HG03097 (cell line): ENCODE data around the gene HSD17B7.
A peak's percentile ranks its signal among the peaks of the same experiment; 100 is the strongest.

ENCODE experiments used
- ATAC-seq: cut with Tn5 transposase; IDR thresholded peaks from one replicate; pipeline ENCODE4 v1.9.1; 2021; ENCODE audit not compliant: unreplicated experiment, low FRiP score

HSD17B7 gene

GRCh38 chr1:162854245-162854882, 63.9 kb downstream of the HSD17B7 start:
- ATAC-seq, result peak; percentile 89

- ATAC-seq, result no peak
These were observed 65.1 kb downstream of the HSD17B7 start for GRCh38 chr1:162855461-162856150.

DNA sequence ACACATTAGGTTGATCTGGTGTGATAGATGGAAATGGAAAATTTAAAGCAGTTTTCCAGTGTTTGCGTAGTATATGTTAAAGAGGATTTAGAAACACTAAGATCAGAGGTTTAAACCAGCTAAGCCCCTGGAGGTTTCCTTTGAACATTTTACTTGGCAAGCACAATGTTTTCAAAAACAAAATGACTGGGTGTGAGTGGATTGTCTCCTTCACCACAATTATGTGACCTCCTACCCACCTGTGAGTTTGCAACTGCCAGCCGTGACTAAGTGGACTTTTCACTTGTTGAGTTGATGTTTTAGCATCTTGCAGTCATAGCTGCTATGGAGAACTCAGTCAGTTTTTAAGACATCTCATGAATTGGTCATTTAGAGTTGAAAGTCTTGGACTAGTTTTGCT, 65.8 kb downstream of the HSD17B7 start:
- ATAC-seq, result no peak

DNA sequence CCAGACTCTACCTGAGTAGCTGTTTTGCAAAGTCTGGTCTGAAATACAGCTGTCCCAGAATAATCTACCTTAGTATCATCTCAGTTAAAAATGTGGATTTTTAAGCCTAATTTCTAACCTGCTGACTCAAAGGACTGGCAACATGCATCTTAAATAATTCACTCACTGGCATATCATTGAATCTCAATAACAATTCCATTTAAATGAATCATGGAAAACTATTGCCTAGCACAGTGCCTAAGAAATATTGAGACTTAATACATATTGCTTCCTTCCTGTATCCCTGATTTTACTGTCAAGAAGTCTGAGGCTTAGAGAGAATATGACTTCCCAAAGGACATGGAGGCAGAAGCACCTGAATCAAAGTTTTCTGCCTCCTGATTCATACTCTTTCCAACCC, 67.3 kb downstream of the HSD17B7 start:
- ATAC-seq, result no peak

- ATAC-seq, result no peak
These were observed 68.7 kb downstream of the HSD17B7 start for GRCh38 chr1:162859191-162859590.

DNA sequence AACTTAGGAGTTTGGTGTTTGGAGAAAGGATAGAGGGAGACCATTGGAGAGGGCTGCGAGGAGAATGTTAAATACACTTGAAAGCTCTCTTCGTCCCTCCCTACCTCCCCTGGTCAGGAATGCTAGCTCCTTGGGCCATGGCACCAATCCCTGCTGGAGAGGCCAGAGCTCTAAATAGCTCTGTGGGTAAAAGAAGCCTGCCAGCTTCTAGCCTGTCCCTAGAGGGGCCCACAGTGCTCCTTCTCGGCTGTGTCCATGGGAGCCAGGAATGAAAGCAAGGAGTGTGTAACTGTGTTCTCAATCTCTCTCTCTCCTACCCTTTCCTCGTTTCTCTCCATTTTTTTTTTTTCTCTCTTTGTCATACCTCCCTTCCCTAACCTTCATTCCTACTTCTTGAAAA, 70.6 kb downstream of the HSD17B7 start, which contains the start of gene CCDC190:
TSS of gene CCDC190 (minus strand) at position 75 of the 400 bp plus-strand sequence. CDS start 1,529 bp downstream, outside the sequence.
- ATAC-seq, result no peak

DNA sequence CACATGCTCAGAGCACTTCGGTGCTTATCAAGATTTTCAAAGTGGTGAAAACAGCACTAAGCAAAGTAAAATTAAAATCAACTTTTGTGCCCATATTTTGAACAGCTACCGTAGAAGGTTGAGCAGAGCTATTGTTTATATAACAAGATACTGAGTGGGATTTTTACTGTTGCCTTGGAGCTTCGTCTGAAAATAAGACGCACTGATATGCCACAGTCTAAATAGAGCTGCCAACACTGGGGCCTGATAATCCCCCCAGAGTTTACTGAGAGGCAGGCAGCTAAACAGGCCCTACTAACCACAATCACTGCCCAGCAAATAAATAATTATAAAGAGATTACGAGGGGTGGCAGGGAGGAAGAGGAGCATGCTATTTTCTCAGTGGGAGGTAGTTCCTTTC, 71.1 kb downstream of the HSD17B7 start:
- no peak for ATAC-seq
